Kidney (tissue), 14 donors: ENCODE results near the gene KAT8. TPM values are rescaled to one million over a fixed set of nuclear protein-coding genes. Genes with fewer than 3 reads are reported as not detected.

ENCODE experiments used
- DNase-seq, 5 donors: peaks; one replicate each; pipeline ENCODE4 v3.0.0-alpha.2; 2013 to 2020
- FAIRE-seq: peaks from 2 replicates; lab custom pipeline; 2012; peaks lifted over from hg19 to GRCh38; lab: Jason Lieb, UNC
- H3K27ac ChIP-seq, 2 donors: one replicate each; pipeline ENCODE4 v1.7.0; 2013; ENCODE audit warnings: low read depth in 2 of 2, low read length in 2 of 2, inconsistent platforms in 1 of 2
- H3K27me3 ChIP-seq: one replicate; pipeline ENCODE4 v1.7.1; 2013; ENCODE audit warnings: low read length, inconsistent platforms; ENCODE audit not compliant: control insufficient read depth, insufficient read depth
- H3K36me3 ChIP-seq, 3 donors: one replicate each; pipeline versions ENCODE4 v1.7.0 to v1.7.1; 2013; ENCODE audit warnings: low read length in 3 of 3, control low read depth in 1 of 3, inconsistent platforms in 1 of 3; ENCODE audit not compliant: insufficient read depth in 3 of 3, control insufficient read depth in 2 of 3
- H3K4me1 ChIP-seq, 3 donors: one replicate each; pipeline versions ENCODE4 v1.7.0 to v1.7.1; 2013; ENCODE audit warnings: low read length in 3 of 3, inconsistent platforms in 1 of 3, low read depth in 1 of 3; ENCODE audit not compliant: control insufficient read depth in 2 of 3, insufficient read depth in 2 of 3
- H3K4me3 ChIP-seq, 3 donors: one replicate each; pipeline versions ENCODE4 v1.7.0 to v1.8.1; 2013; ENCODE audit warnings: low read length in 3 of 3, control low read depth in 1 of 3, inconsistent platforms in 1 of 3
- H3K9ac ChIP-seq, 3 donors: one replicate each; pipeline versions ENCODE4 v1.7.0 to v1.7.1; 2013; ENCODE audit warnings: low read length in 3 of 3, control low read depth in 1 of 3, inconsistent platforms in 1 of 3
- H3K9me3 ChIP-seq, 3 donors: one replicate each; pipeline versions ENCODE4 v1.7.0 to v1.7.1; 2013; ENCODE audit warnings: low read length in 3 of 3, control low read depth in 1 of 3, inconsistent platforms in 1 of 3; ENCODE audit not compliant: control insufficient read depth in 2 of 3, insufficient read depth in 1 of 3
- intact Hi-C: fragments of 100-400 bp; cut with DNase I; formaldehyde crosslinking; loops from one replicate; pipeline ENCODE4 v1.11.1; 2022
- polyA plus RNA-seq: library from polyadenylated mRNA; stranded (reverse); fragments of 350-450 nt; fragmentation: Illumina TruSeq; extraction: RNeasy Lipid Tissue Mini Kit (QIAGEN cat#74804); gene quantifications from one replicate; pipeline ENCODE4 v1.2.3, GENCODE V29; 2014; ENCODE audit warnings: low read depth, low replicate concordance; ENCODE audit not compliant: insufficient read depth
- total RNA-seq: library from RNA; stranded (reverse); fragmentation: NEBNext Ultra II Directional; extraction: Animal tissue kit (Norgen Biotek cat#: 25700); gene quantifications from one replicate; pipeline ENCODE4 v1.2.1, GENCODE V29; 2021
- TF ChIP-seq, protein P1 (sequence below): IDR thresholded peaks from 3 replicates; pipeline ENCODE4 v1.5.1; 2012; ENCODE audit warnings: mild to moderate bottlenecking, moderate library complexity, borderline replicate concordance; ENCODE audit not compliant: insufficient read depth; ENCODE audit errors: extremely low read depth
- donor health status: control.
- donor health status: control.
- donor health status: control.
- donor health status: control.
- donor health status: control.
- donor health status: DM: yes; HTN: yes; CAD: no.
- donor health status: Normal renal cell carcinoma (clear cell type).

The KAT8 gene
- total and polyA plus RNA-seq, 2 donors from 2014 or later = 40.9 to 83.8 TPM

DNA sequence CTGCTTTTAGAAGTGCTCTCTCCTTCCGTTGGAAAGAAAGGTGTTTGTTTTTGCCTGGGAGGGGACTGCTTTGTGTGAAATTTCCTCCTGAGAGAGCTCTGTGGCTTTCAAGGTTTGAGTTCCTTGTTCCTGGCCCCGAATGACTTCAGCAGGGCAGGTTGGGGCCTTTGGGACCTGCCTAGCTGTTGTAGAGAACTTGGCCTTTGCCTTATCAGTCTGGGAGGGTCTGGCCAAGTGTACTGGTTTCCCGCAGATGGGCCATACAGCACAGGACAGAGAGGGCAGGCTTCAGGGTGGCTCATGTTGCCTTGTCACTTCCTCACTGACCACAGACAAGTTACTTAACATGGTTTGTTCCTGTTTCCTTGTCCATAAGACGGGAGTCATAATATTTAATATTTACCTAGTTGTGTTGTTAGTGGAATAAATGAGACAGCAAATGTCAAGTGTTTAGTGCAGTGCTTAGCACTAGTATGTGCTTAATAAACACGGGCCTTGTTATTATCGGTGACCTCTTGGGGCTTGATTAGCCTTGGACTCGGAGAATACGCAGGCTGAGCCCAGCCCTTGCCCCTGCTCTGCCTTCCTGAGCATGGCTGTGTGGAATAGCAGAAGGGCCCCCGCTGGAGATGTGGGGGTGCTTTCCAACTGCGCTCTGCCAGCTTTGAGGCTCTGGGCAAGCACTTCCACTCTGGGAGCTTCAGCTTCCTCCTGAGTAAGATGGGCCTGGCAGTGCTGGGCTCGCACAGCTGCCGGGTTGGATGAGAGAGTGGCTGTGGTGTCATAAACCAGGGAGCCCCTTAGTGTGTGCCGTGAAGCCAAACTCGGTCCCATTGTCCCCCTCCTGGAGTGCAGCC is 11.5 kb downstream of the KAT8 start:
- Histone ChIP-seq H3K27ac (peak overlapping the region; percentile 85 to 90), H3K4me1 (peaks cover 0 to 41% (median 10%) of the 10 kb centered on the region in 3 donors), H3K27me3 (no peaks in the 10 kb centered on the region), H3K4me3 (no peak overlapping the region), H3K36me3 (peaks cover 3 to 35% (median 8%) of the 10 kb centered on the region in 3 donors), H3K9ac (peak overlapping the region in 1 of 3 donors; percentile 35), H3K9me3 (no peaks in the 10 kb centered on the region)
- DNase-seq = peak in 1 of 5 donors; percentile 73
- no peak for FAIRE-seq
- intact Hi-C loops = no loop called here
- TF ChIP-seq, protein P1, sequence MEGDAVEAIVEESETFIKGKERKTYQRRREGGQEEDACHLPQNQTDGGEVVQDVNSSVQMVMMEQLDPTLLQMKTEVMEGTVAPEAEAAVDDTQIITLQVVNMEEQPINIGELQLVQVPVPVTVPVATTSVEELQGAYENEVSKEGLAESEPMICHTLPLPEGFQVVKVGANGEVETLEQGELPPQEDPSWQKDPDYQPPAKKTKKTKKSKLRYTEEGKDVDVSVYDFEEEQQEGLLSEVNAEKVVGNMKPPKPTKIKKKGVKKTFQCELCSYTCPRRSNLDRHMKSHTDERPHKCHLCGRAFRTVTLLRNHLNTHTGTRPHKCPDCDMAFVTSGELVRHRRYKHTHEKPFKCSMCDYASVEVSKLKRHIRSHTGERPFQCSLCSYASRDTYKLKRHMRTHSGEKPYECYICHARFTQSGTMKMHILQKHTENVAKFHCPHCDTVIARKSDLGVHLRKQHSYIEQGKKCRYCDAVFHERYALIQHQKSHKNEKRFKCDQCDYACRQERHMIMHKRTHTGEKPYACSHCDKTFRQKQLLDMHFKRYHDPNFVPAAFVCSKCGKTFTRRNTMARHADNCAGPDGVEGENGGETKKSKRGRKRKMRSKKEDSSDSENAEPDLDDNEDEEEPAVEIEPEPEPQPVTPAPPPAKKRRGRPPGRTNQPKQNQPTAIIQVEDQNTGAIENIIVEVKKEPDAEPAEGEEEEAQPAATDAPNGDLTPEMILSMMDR = no peak

DNA sequence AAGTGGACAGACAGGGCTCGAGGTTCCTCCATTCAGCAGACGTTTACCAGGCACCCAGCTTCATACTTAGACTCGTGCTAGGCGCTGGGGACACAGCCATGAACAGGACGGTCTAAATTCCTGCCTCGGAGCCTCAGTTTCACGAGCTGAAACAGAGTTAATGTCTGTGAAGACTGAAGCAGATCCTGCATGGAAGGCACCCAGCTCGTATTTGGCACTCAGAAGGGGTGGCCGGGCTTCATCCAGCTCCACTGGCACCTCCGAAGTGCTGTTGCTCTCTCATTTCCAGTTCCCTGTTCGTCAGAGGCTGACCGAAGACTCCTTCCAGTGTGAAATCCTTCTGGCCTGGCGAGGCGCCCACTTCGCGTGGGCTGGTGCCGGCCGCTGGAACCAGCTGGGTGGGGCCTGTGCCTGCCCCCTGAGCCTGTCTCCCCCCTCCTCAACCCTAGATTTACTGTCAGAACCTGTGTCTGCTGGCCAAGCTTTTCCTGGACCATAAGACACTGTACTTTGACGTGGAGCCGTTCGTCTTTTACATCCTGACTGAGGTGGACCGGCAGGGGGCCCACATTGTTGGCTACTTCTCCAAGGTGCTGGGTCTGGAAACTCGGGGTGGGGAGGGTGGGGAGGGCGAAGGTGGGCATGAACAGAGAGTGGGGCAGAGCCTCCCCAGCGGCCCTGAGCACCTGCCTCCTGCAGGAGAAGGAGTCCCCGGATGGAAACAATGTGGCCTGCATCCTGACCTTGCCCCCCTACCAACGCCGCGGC is 12.3 kb downstream of the KAT8 start:
- intact Hi-C loops = no loop called here
- Histone ChIP-seq H3K4me1 (peaks cover 0 to 42% (median 13%) of the 10 kb centered on the region in 3 donors), H3K36me3 (peaks cover 3 to 35% (median 8%) of the 10 kb centered on the region in 3 donors), H3K4me3 (no peak overlapping the region), H3K9ac (peak overlapping the region in 2 of 3 donors; percentile 27 to 55), H3K9me3 (no peaks in the 10 kb centered on the region), H3K27me3 (no peaks in the 10 kb centered on the region), H3K27ac (peak overlapping the region; percentile 85 to 90)
- FAIRE-seq (no peak), DNase-seq (peak in 2 of 5 donors; percentile 34 to 89)
- TF ChIP-seq, protein P1 = no peak

DNA sequence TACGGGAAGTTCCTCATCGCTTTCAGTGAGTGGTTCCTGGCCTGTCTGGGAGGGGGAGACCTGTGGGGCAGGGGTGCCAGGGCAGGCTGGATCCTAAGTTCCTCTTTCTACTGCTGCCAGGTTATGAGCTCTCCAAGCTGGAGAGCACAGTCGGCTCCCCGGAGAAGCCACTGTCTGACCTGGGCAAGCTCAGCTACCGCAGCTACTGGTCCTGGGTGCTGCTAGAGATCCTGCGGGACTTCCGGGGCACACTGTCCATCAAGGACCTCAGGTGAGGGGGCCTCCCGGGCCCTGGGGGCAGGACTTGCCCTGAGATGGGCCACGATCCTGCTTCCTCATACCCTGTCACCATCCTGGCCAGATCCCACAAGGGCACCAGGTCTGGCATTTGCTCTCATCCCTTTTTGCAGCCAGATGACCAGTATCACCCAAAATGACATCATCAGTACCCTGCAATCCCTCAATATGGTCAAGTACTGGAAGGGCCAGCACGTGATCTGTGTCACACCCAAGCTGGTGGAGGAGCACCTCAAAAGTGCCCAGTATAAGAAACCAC is 12.9 kb downstream of the KAT8 start:
- Histone ChIP-seq H3K27ac (peak overlapping the region; percentile 85 to 90), H3K9ac (peak overlapping the region in 1 of 3 donors; percentile 55), H3K9me3 (no peaks in the 10 kb centered on the region), H3K4me3 (no peak overlapping the region), H3K4me1 (peaks cover 0 to 42% (median 15%) of the 10 kb centered on the region in 3 donors), H3K36me3 (peaks cover 3 to 35% (median 8%) of the 10 kb centered on the region in 3 donors), H3K27me3 (no peaks in the 10 kb centered on the region)
- intact Hi-C loops = no loop called here
- FAIRE-seq (no peak), DNase-seq (peak in 2 of 5 donors; percentile 51 to 82)
- TF ChIP-seq, protein P1 = no peak
